Activated naive CD8-positive, alpha-beta T cell treated with anti-CD3 and anti-CD28 coated beads, Interleukin-2, amount 10 ng/mL, durations not matched to agents 7 days and 5 days (primary cell): ENCODE data around the gene ENTPD3. TPM values are rescaled to one million over a fixed set of nuclear protein-coding genes. Genes with fewer than 3 reads are reported as not detected.

Experiments
- ATAC-seq: fragments of 150-1000 bp; cut with Tn5 transposase; one replicate; pipeline ENCODE4 v1.10.0; 2021; ENCODE audit warnings: low read depth, moderate library complexity
- POLR2A ChIA-PET: fragments of 350-600 bp; sonication (Branson Sonifier 250); formaldehyde crosslinking; loops from one replicate; lab custom pipeline; 2021; ENCODE audit warnings: antibody characterized with exemption; lab: Charles Lee
- DNase-seq: peaks from one replicate; pipeline ENCODE4 v3.0.0; 2021
- H3K27ac Mint-ChIP-seq: one replicate; pipeline ENCODE4 v1.8.0; 2022; ENCODE audit warnings: mild to moderate bottlenecking, mixed read lengths
- H3K27me3 Mint-ChIP-seq: one replicate; pipeline ENCODE4 v1.8.0; 2022; ENCODE audit warnings: mild to moderate bottlenecking, moderate library complexity, mixed read lengths
- H3K36me3 Mint-ChIP-seq: one replicate; pipeline ENCODE4 v1.8.0; 2021; ENCODE audit warnings: mild to moderate bottlenecking, mixed read lengths
- H3K4me1 Mint-ChIP-seq: one replicate; pipeline ENCODE4 v1.8.0; 2021; ENCODE audit warnings: mixed read lengths
- H3K4me3 Mint-ChIP-seq: one replicate; pipeline ENCODE4 v1.8.0; 2022; ENCODE audit warnings: mild to moderate bottlenecking, moderate library complexity, mixed read lengths
- H3K9me3 Mint-ChIP-seq: one replicate; pipeline ENCODE4 v1.8.0; 2021; ENCODE audit warnings: mixed read lengths
- total RNA-seq, 2 experiments: library from RNA; stranded (reverse); gene quantifications; one replicate each; pipeline ENCODE4 v1.2.3, GENCODE V29; 2021

ENTPD3 gene, protein sequence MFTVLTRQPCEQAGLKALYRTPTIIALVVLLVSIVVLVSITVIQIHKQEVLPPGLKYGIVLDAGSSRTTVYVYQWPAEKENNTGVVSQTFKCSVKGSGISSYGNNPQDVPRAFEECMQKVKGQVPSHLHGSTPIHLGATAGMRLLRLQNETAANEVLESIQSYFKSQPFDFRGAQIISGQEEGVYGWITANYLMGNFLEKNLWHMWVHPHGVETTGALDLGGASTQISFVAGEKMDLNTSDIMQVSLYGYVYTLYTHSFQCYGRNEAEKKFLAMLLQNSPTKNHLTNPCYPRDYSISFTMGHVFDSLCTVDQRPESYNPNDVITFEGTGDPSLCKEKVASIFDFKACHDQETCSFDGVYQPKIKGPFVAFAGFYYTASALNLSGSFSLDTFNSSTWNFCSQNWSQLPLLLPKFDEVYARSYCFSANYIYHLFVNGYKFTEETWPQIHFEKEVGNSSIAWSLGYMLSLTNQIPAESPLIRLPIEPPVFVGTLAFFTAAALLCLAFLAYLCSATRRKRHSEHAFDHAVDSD
- not detected for total RNA-seq

DNA sequence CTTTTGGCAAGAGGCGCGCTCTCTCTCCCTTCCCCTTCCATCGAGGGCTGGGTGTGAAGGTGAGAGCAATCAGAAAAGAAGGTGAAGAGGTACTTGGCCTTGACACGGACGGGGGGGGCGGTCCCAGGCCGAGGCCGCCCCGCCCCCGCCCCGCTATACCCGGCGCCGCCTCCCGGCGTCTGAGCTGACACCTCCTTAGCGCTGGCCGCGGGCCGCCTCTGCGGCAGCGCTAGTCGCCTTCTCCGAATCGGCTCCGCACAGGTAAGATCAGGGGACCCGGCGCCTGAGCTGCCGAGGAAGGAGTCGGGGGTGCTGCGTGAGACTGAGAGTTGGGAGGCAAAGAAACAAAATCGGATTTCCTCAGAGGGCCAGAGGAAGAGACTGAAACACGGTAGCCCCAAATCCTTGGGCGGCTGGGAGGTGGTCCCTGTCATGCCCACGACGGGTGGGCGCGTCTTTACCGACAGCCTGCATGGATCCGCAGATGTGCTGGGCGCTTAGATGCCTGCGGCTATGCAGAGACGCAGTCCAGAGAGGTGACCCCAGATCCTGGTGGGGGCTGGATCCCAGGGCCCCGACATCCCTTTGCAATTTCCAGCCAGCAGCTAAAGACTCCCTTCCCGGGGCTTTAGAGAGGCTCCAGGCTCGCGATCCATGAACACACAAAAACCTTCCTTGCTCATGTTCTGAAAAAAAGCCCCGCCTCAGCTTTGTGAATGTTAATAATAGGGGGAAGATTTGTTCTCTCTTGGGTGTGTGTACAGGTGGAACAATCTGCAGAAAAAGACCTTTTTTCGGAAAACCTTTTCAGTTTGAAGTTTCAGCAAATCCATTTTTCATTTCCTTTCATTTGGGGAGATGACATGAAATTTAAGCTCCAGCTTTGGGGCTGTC lies at the start of gene ENTPD3:
Gene ENTPD3 (plus strand): TSS at position 184 of the 894 bp plus-strand sequence. CDS start 874 bp downstream, outside the sequence.
- Mint-ChIP-seq H3K36me3 (no peaks in the 10 kb centered on the region), H3K27ac (no peak within 1 kb of the TSS), H3K4me3 (peak within 1 kb of the TSS; percentile 69), H3K4me1 (peaks cover 6% of the 10 kb centered on the region), H3K27me3 (peaks cover 20% of the 10 kb centered on the region), H3K9me3 (no peaks in the 10 kb centered on the region)
- DNase-seq, result peak; percentile 50
- POLR2A ChIA-PET, result no interaction called here
- peak; percentile 96 for ATAC-seq

DNA sequence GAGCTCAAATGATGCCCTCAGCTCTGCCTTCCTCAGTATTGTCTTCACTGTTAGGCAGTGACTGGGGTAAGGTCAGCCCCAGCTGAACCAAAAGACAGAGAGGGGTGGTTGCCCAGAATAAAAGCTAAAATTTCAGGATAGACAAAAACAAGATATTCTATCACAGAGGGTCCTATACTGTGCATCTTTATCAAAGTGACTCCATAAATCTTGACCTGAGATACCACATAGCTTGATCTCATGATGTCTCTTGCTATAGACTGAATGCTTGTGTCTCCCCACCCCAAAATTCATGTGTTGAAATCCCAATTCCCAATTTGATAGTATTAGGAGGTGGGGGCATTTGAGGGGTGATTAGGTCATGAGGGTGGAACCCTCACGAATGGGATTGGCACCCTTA lies 47.1 kb upstream of the ENTPD3 start:
- Mint-ChIP-seq H3K36me3 (no peaks in the 10 kb centered on the region), H3K4me3 (no peak overlapping the region), H3K4me1 (no peaks in the 10 kb centered on the region), H3K27me3 (no peaks in the 10 kb centered on the region), H3K27ac (no peak overlapping the region), H3K9me3 (no peaks in the 10 kb centered on the region)
- DNase-seq (no peak), ATAC-seq (no peak)
- POLR2A ChIA-PET, result no interaction called here

DNA sequence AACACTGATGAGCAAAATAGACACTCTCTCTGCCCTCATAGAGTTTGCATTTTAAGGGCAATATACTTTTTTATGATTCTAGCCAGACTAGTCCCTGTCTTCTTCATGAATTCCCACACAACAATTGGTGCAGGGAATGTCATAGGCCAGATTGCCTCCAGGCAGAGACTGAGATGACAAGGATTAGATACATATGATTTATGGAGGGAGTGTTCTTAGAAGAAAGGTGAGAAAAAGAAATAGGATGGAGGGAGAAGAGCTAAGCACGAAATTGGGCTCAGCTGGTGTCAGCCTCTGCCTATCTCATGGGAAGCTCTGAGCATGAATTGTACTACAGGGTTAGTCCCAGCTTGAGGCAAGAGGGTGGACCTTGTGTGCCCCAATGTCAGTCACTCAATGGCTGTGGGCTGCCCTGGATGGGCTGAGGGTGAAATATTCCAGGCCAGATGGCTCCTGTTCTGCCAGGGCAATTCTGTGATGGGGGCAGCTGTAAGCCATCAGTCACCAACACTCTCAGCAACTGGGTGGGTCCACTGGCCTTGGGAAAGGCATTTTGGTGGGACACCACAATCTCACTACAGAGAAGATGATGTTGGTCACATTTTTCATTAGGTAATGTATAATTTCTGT lies 46.3 kb upstream of the ENTPD3 start:
- H3K4me3 Mint-ChIP-seq, result no peak overlapping the region
- ATAC-seq, result no peak
- no peaks in the 10 kb centered on the region for H3K27me3 Mint-ChIP-seq
- H3K4me1 Mint-ChIP-seq, result no peaks in the 10 kb centered on the region
- no peak overlapping the region for H3K27ac Mint-ChIP-seq
- DNase-seq, result no peak
- H3K9me3 Mint-ChIP-seq, result no peaks in the 10 kb centered on the region
- no peaks in the 10 kb centered on the region for H3K36me3 Mint-ChIP-seq
- POLR2A ChIA-PET, result no interaction called here

GRCh38 chr3:40341671-40342070 lies 45.3 kb upstream of the ENTPD3 start:
- no peaks in the 10 kb centered on the region for H3K4me1 Mint-ChIP-seq
- no peak overlapping the region for H3K4me3 Mint-ChIP-seq
- no peak overlapping the region for H3K27ac Mint-ChIP-seq
- H3K9me3 Mint-ChIP-seq, result no peaks in the 10 kb centered on the region
- H3K36me3 Mint-ChIP-seq, result no peaks in the 10 kb centered on the region
- DNase-seq, result no peak
- no peaks in the 10 kb centered on the region for H3K27me3 Mint-ChIP-seq
- ATAC-seq, result no peak
- POLR2A ChIA-PET, result no interaction called here

DNA sequence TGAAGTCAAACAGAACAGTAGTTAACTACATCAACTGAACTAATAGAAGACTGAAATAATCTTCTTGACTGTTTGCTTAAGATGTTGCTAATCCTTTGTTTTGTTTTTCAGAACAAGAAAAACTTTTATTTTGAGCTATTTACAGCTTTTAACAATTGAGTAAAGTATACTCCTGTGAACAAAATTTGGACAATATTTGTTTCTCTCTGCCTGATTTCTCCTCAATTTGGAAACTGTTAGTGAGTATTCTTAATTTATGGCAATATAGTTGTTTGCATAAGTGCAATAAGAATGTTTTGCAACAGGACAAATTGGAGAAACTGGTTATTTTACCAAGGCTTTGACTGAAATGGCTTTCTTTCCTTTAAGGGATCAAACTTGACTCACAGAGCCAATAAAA lies 36.5 kb upstream of the ENTPD3 start:
- Mint-ChIP-seq H3K4me3 (no peak overlapping the region), H3K4me1 (no peaks in the 10 kb centered on the region), H3K27me3 (peaks cover 4% of the 10 kb centered on the region), H3K27ac (no peak overlapping the region), H3K36me3 (peaks cover 2% of the 10 kb centered on the region), H3K9me3 (peaks cover 10% of the 10 kb centered on the region)
- ATAC-seq (no peak), DNase-seq (no peak)
- POLR2A ChIA-PET, result no interaction called here

DNA sequence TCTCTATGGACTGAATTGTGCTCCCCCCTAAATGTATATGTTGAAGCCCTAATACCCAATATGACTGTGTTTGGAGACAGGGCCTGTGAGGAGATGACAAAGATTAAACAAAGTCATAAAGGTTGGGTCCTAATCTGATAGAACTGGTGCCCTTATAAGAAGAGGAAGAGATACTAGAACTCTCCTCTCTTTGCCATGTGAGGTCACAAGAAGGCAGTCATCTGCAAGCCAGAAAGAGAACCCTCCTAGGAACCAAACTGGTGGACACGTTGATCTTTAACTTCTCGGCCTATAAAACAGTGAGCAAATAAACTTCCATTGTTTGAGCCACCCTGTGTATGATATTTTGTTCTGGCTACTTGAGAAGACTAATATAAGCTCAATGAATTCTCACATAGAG lies 31.6 kb upstream of the ENTPD3 start:
- no peak overlapping the region for H3K4me3 Mint-ChIP-seq
- peaks cover 4% of the 10 kb centered on the region for H3K27me3 Mint-ChIP-seq
- POLR2A ChIA-PET, result no interaction called here
- H3K4me1 Mint-ChIP-seq, result no peaks in the 10 kb centered on the region
- H3K36me3 Mint-ChIP-seq, result peaks cover 2% of the 10 kb centered on the region
- ATAC-seq (no peak), DNase-seq (no peak)
- H3K27ac Mint-ChIP-seq, result no peak overlapping the region
- peaks cover 9% of the 10 kb centered on the region for H3K9me3 Mint-ChIP-seq

- Mint-ChIP-seq H3K27me3 (no peaks in the 10 kb centered on the region), H3K36me3 (no peaks in the 10 kb centered on the region), H3K4me1 (no peaks in the 10 kb centered on the region), H3K9me3 (no peaks in the 10 kb centered on the region), H3K4me3 (no peak overlapping the region), H3K27ac (no peak overlapping the region)
- ATAC-seq (no peak), DNase-seq (no peak)
- POLR2A ChIA-PET, result no interaction called here
Observed at GRCh38 chr3:40358454-40358853, 28.5 kb upstream of the ENTPD3 start.

DNA sequence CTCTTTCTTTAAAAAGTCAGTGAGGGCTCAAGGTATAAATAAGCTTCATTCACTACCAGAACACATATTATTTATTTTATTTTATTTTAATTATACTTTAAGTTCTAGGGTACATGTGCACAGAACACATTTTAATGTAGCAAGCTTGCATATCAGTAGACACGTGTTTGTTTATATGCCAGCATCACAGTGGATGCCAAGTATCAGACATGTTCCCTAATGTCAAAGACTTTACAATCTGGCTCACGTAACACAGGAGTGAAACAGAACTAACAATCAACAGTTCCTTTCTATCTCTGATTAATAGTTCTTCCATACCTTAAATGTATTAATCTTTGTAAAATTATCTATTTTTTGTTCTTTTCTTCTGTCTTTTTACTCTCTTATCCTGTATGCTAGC lies 23.3 kb upstream of the ENTPD3 start:
- DNase-seq, result no peak
- Mint-ChIP-seq H3K4me1 (no peaks in the 10 kb centered on the region), H3K9me3 (no peaks in the 10 kb centered on the region), H3K27ac (no peak overlapping the region), H3K36me3 (no peaks in the 10 kb centered on the region), H3K27me3 (peaks cover 2% of the 10 kb centered on the region), H3K4me3 (no peak overlapping the region)
- POLR2A ChIA-PET, result no interaction called here
- ATAC-seq, result no peak

DNA sequence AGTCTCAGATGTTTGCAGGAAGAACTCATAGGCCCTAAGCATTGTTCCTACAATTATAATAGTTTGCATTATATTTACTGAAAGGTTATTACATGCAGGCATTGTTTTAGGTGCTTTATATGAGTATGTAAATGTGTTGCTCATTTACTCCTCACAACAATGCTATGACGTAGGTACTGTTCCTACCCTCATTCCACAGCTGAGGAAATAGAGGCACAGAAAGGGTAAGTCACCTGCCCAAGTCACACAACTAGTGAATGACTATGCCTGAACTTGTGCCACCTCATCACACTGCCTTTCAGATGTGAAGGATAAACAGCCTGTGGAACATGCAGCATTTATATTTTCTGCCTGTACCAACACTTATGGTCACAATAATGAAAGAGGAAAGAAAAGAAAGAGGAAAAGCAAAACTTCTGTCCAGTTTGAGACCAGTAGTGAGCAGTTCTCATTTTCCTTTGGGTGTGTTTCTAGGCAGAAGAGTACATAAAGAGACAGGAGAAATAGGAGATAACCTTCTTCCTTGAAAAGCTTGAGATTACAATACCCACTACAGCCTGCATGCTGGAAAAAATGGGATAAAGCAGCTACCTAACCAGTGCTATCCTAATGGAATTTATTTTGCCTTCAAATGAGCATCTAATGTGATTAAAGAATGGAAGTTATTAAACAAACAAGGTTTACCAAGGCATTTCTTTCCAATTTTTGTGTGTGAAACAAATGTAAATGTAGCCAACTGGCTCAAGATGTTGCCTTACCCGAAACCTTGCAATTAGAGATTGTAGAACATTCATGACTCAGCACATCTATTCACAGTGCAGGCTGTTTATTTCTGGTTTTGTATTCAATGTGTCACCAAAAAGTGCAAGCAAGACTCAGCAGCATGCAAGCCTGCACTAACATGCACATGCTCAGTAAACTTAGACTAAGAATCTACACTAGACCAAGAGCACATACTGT lies 20.5 kb upstream of the ENTPD3 start:
- H3K36me3 Mint-ChIP-seq, result no peaks in the 10 kb centered on the region
- POLR2A ChIA-PET, result no interaction called here
- H3K27ac Mint-ChIP-seq, result no peak overlapping the region
- H3K4me3 Mint-ChIP-seq, result no peak overlapping the region
- no peak for ATAC-seq
- H3K9me3 Mint-ChIP-seq, result no peaks in the 10 kb centered on the region
- H3K4me1 Mint-ChIP-seq, result no peaks in the 10 kb centered on the region
- H3K27me3 Mint-ChIP-seq, result peaks cover 8% of the 10 kb centered on the region
- no peak for DNase-seq

GRCh38 chr3:40369716-40370115 lies 17.3 kb upstream of the ENTPD3 start:
- H3K27ac Mint-ChIP-seq, result no peak overlapping the region
- no peak overlapping the region for H3K4me3 Mint-ChIP-seq
- no peak for ATAC-seq
- no peaks in the 10 kb centered on the region for H3K36me3 Mint-ChIP-seq
- POLR2A ChIA-PET, result no interaction called here
- no peak for DNase-seq
- peaks cover 10% of the 10 kb centered on the region for H3K27me3 Mint-ChIP-seq
- no peaks in the 10 kb centered on the region for H3K4me1 Mint-ChIP-seq
- H3K9me3 Mint-ChIP-seq, result no peaks in the 10 kb centered on the region

GRCh38 chr3:40377822-40378221 lies 9.2 kb upstream of the ENTPD3 start:
- Mint-ChIP-seq H3K27me3 (no peaks in the 10 kb centered on the region), H3K27ac (no peak overlapping the region), H3K36me3 (no peaks in the 10 kb centered on the region), H3K4me1 (peaks cover 8% of the 10 kb centered on the region), H3K9me3 (peaks cover 5% of the 10 kb centered on the region), H3K4me3 (no peak overlapping the region)
- DNase-seq, result no peak
- POLR2A ChIA-PET, result no interaction called here
- no peak for ATAC-seq

GRCh38 chr3:40379674-40380306 lies 7.2 kb upstream of the ENTPD3 start:
- Mint-ChIP-seq H3K27ac (no peak overlapping the region), H3K4me1 (peaks cover 8% of the 10 kb centered on the region)

More at GRCh38 chr3:40379674-40380306, 7.2 kb upstream of the ENTPD3 start:
- no peak overlapping the region for H3K4me3 Mint-ChIP-seq
- POLR2A ChIA-PET, result no interaction called here
- DNase-seq (no peak), ATAC-seq (no peak)
- H3K9me3 Mint-ChIP-seq, result peaks cover 5% of the 10 kb centered on the region
- H3K27me3 Mint-ChIP-seq, result no peaks in the 10 kb centered on the region
- H3K36me3 Mint-ChIP-seq, result no peaks in the 10 kb centered on the region
